Iris pigment epithelial cell (primary cell): Measurements from ENCODE around the gene ASCL4.
A peak's percentile ranks its signal among the peaks of the same experiment; 100 is the strongest.

Source experiments
- DNase-seq: peaks from one replicate; pipeline ENCODE4 v3.0.0-alpha.2; 2011; ENCODE audit warnings: low read depth

ASCL4 gene

GRCh38 chr12:107778383-107779025 lies 4.0 kb downstream of the ASCL4 start:
- DNase-seq, result no peak

GRCh38 chr12:107779077-107779831 lies 4.8 kb downstream of the ASCL4 start:
- no peak for DNase-seq

GRCh38 chr12:107780298-107780697 lies 5.8 kb downstream of the ASCL4 start:
- no peak for DNase-seq

- DNase-seq, result no peak
Measured at GRCh38 chr12:107782067-107782466, 7.6 kb downstream of the ASCL4 start.

- no peak for DNase-seq
Measured at GRCh38 chr12:107783406-107784376, 9.2 kb downstream of the ASCL4 start.

- no peak for DNase-seq
Measured at GRCh38 chr12:107788281-107788680, 13.8 kb downstream of the ASCL4 start.

- no peak for DNase-seq
Measured at GRCh38 chr12:107788690-107789458, 14.4 kb downstream of the ASCL4 start.

GRCh38 chr12:107791465-107792089 lies 17.1 kb downstream of the ASCL4 start:
- no peak for DNase-seq

- no peak for DNase-seq
Measured at GRCh38 chr12:107794451-107794850, 19.9 kb downstream of the ASCL4 start.

- DNase-seq, result no peak
Measured at GRCh38 chr12:107798580-107798979, 24.1 kb downstream of the ASCL4 start.

- DNase-seq, result peak; percentile 61
Measured at GRCh38 chr12:107801150-107801549, 26.6 kb downstream of the ASCL4 start.

- no peak for DNase-seq
Measured at GRCh38 chr12:107803092-107803491, 28.6 kb downstream of the ASCL4 start.

GRCh38 chr12:107805488-107806180 lies 31.1 kb downstream of the ASCL4 start:
- DNase-seq, result no peak

GRCh38 chr12:107807471-107808150 lies 33.1 kb downstream of the ASCL4 start:
- DNase-seq, result no peak

- no peak for DNase-seq
Measured at GRCh38 chr12:107817250-107817649, 42.7 kb downstream of the ASCL4 start.

GRCh38 chr12:107818984-107819383 lies 44.5 kb downstream of the ASCL4 start:
- DNase-seq, result peak; percentile 69

GRCh38 chr12:107822356-107822755 lies 47.9 kb downstream of the ASCL4 start:
- no peak for DNase-seq
